Esophagus muscularis mucosa (tissue), 4 donors: ENCODE results near the gene C15orf62. TPM values are rescaled to one million over a fixed set of nuclear protein-coding genes. Genes with fewer than 3 reads are reported as not detected.

Source experiments
- DNase-seq: peaks from one replicate; pipeline ENCODE4 v3.0.0-alpha.2; 2017; ENCODE audit errors: extremely low spot score
- H3K27ac ChIP-seq, 4 donors: fragments of 200-600 bp; sonication (generic); replicated peaks in 1 of 4; 1 replicate in 3 of 4; 2 replicates in 1 of 4; pipeline ENCODE4 v1.5.1; 2016 to 2019; ENCODE audit warnings: mild to moderate bottlenecking in 1 of 4
- H3K27me3 ChIP-seq, 4 donors: fragments of 200-600 bp; sonication (generic); one replicate each; pipeline versions ENCODE4 v1.5.1 to v1.6.0; 2016 to 2019
- H3K36me3 ChIP-seq, 4 donors: fragments of 200-600 bp; sonication (generic); one replicate each; pipeline ENCODE4 v1.5.1; 2016 to 2019
- H3K4me1 ChIP-seq, 4 donors: fragments of 200-600 bp; sonication (generic); one replicate each; pipeline ENCODE4 v1.5.1; 2016 to 2019
- H3K4me3 ChIP-seq, 4 donors: fragments of 200-600 bp; sonication (generic); 1 replicate in 2 of 4; 2 replicates in 2 of 4; pipeline ENCODE4 v1.5.1; 2016 to 2019; ENCODE audit warnings: mild to moderate bottlenecking in 4 of 4, moderate library complexity in 1 of 4
- H3K9me3 ChIP-seq, 4 donors: fragments of 200-600 bp; sonication (generic); 1 replicate in 3 of 4; 2 replicates in 1 of 4; pipeline ENCODE4 v1.5.1; 2016 to 2019
- CTCF ChIP-seq, 3 experiments: fragments of 200-600 bp in 2 of 3; fragments of 450-650 bp in 1 of 3; sonication (generic) in 2 of 3; IDR thresholded peaks; one replicate each; pipeline ENCODE4 v1.5.1; 2017 to 2019; ENCODE audit warnings: antibody characterized with exemption in 3 of 3, mild to moderate bottlenecking in 2 of 3, moderate library complexity in 1 of 3
- EP300 ChIP-seq: sonication (generic); formaldehyde crosslinking; IDR thresholded peaks from one replicate; pipeline ENCODE4 v1.6.1; 2017; ENCODE audit warnings: antibody characterized with exemption
- POLR2A ChIP-seq: fragments of 450-650 bp; IDR thresholded peaks from one replicate; pipeline ENCODE4 v1.6.1; 2017; ENCODE audit warnings: antibody characterized with exemption, moderate library complexity, mild to moderate bottlenecking, low read depth
- POLR2AphosphoS5 ChIP-seq, 2 donors: sonication (generic); formaldehyde crosslinking; IDR thresholded peaks; one replicate each; pipeline ENCODE4 v1.6.1; 2017; ENCODE audit warnings: antibody characterized with exemption in 2 of 2
- WGBS: methylation state at CpG from one replicate; pipeline ENCODE4 v1.1.5; 2018; 5-methylcytosine and 5-hydroxymethylcytosine counted together
- intact Hi-C: fragments of 100-400 bp; cut with DNase I; formaldehyde crosslinking; loops from one replicate; pipeline ENCODE4 v1.15.1; 2023
- total RNA-seq, 4 donors: library from RNA; depleted of rRNA; stranded (reverse); fragments of >200 nt; gene quantifications; one replicate each; pipeline versions ENCODE4 v1.1.0 to v1.2.1, GENCODE V29; 2016

The C15orf62 gene
- total RNA-seq, 4 donors from 2014 or later: under 0.01 to 1.1 (median 0.57) TPM; not detected in 1

- intact Hi-C loops: no loop called here
- WGBS: 100% methylated on average over 2 of the region's 2 CpGs
These were observed 29.9 kb upstream of the C15orf62 start for GRCh38 chr15:40739854-40740253.

GRCh38 chr15:40743485-40743901, 26.3 kb upstream of the C15orf62 start:
- no peak overlapping the region for H3K27ac ChIP-seq
- TF ChIP-seq POLR2AphosphoS5 (IDR thresholded peaks at IDR 0.05) (no peak), POLR2A (no peak), EP300 (no peak), CTCF (IDR thresholded peaks at IDR 0.05) (no peak)
- no peaks in the 10 kb centered on the region for H3K27me3 ChIP-seq
- intact Hi-C loops: no loop called here
- peaks cover 50 to 96% (median 86%) of the 10 kb centered on the region in 4 donors for H3K36me3 ChIP-seq
- 81% methylated on average over 2 of the region's 2 CpGs for whole genome bisulfite sequencing
- no peaks in the 10 kb centered on the region for H3K4me1 ChIP-seq
- no peak overlapping the region for H3K4me3 ChIP-seq
- no peaks in the 10 kb centered on the region for H3K9me3 ChIP-seq
- DNase-seq: no peak

More at GRCh38 chr15:40739854-40740253, 29.9 kb upstream of the C15orf62 start:
- no peaks in the 10 kb centered on the region for H3K27me3 ChIP-seq
- no peaks in the 10 kb centered on the region for H3K4me1 ChIP-seq
- no peak for DNase-seq
- H3K4me3 ChIP-seq: no peak overlapping the region
- TF ChIP-seq POLR2AphosphoS5 (IDR thresholded peaks at IDR 0.05) (no peak), POLR2A (no peak), CTCF (IDR thresholded peaks at IDR 0.05) (no peak), EP300 (no peak)
- peaks cover 75 to 99% (median 95%) of the 10 kb centered on the region in 4 donors for H3K36me3 ChIP-seq
- no peak overlapping the region for H3K27ac ChIP-seq
- no peaks in the 10 kb centered on the region for H3K9me3 ChIP-seq

GRCh38 chr15:40743921-40744814, 25.6 kb upstream of the C15orf62 start:
- no peak for TF ChIP-seq CTCF (IDR thresholded peaks at IDR 0.05)
- no peak for TF ChIP-seq EP300
- TF ChIP-seq POLR2AphosphoS5 (IDR thresholded peaks at IDR 0.05): no peak
- TF ChIP-seq POLR2A: no peak
- H3K27ac ChIP-seq: no peak overlapping the region
- intact Hi-C loops: no loop called here
- peaks cover 51 to 96% (median 85%) of the 10 kb centered on the region in 4 donors for H3K36me3 ChIP-seq
- no peak overlapping the region for H3K4me3 ChIP-seq
- H3K9me3 ChIP-seq: no peaks in the 10 kb centered on the region
- H3K4me1 ChIP-seq: no peaks in the 10 kb centered on the region
- DNase-seq: no peak
- WGBS: 73% methylated on average over 12 of the region's 12 CpGs
- H3K27me3 ChIP-seq: no peaks in the 10 kb centered on the region

- Histone ChIP-seq H3K27me3 (no peaks in the 10 kb centered on the region), H3K27ac (no peak overlapping the region), H3K36me3 (peaks cover 48 to 96% (median 84%) of the 10 kb centered on the region in 4 donors), H3K9me3 (no peaks in the 10 kb centered on the region), H3K4me3 (no peak overlapping the region), H3K4me1 (no peaks in the 10 kb centered on the region)
- 57% methylated on average over 5 of the region's 5 CpGs for WGBS
- intact Hi-C loops: no loop called here
- DNase-seq: no peak
- no peak for TF ChIP-seq CTCF (IDR thresholded peaks at IDR 0.05)
- TF ChIP-seq POLR2AphosphoS5 (IDR thresholded peaks at IDR 0.05): no peak
- TF ChIP-seq EP300: no peak
- no peak for TF ChIP-seq POLR2A
These were observed 25.0 kb upstream of the C15orf62 start for GRCh38 chr15:40744815-40745152.
